PFSK-1 (cell line): ENCODE measurements around the gene SLC30A9.

Source experiments
- FOXP2 ChIP-seq: optimal IDR thresholded peaks from 2 replicates; pipeline ENCODE3; 2011; ENCODE audit warnings: borderline replicate concordance, control low read depth, inconsistent platforms; ENCODE audit not compliant: insufficient read depth; ENCODE audit errors: extremely low read length, extremely low read depth
- POLR2AphosphoS5 ChIP-seq: IDR thresholded peaks from 2 replicates; pipeline ENCODE4 v1.6.1; 2012; ENCODE audit warnings: low read depth, mild to moderate bottlenecking, control low read depth, low read length, moderate library complexity
- REST ChIP-seq, 2 experiments: IDR thresholded peaks; 2 replicates each; pipeline versions ENCODE4 v1.6.1 to v1.8.0; 2011 to 2012; ENCODE audit warnings: low read depth in 2 of 2, low read length in 2 of 2, control low read depth in 1 of 2, inconsistent platforms in 1 of 2, mild to moderate bottlenecking in 1 of 2, moderate library complexity in 1 of 2; ENCODE audit not compliant: insufficient read depth in 1 of 2
- SIN3A ChIP-seq: IDR thresholded peaks from 2 replicates; pipeline ENCODE4 v1.6.1; 2012; ENCODE audit warnings: mild to moderate bottlenecking, low read length, moderate library complexity, borderline replicate concordance; ENCODE audit not compliant: insufficient read depth
- TAF1 ChIP-seq: IDR thresholded peaks from 2 replicates; pipeline ENCODE4 v1.6.1; 2012; ENCODE audit warnings: low read length, control low read depth, borderline replicate concordance; ENCODE audit not compliant: insufficient read depth

SLC30A9 gene

DNA sequence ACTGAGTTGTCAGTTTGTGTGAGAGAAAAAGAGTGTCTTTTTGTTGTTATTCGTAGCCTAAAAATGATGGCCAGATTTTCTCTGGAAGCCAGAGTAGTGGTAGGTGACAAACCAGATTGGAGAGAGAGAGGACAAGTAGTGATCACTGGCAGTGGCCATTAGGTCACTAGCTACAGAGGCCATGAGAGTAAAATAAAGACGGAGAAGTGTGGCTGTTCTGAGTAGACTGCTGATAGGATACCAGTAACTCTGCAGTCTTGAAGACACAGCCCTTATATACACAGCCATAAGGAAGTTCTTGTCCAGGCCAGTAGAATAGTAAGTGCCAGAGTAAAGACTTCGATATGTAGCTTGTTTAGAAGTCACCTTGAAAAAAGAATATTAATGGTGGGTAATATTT is 7.7 kb downstream of the SLC30A9 start:
- TF ChIP-seq FOXP2 (no peak), REST (IDR thresholded peaks at IDR 0.05; ENCODE audit: insufficient read depth in 1 of 2, low read depth in 2 of 2, low read length in 2 of 2) (no peak), SIN3A (no peak), TAF1 (no peak), POLR2AphosphoS5 (no peak)

DNA sequence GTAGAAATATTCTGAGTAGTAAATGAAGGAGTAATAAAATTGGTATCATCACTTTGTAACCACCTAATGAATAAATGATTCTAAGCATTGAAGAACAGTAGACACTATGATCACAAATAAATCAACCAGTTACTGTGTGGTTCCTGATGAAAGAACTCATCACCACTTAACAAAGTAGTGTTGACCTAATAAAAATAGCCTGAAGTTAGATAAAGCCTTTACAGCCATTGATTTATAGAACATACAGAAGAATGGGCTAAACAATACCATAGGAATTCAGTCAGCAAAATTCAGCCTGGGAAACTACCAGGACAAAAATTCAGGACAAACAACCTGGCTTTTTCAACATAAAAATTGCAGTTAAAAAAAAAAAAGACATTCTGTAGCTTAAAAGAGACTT is 9.0 kb downstream of the SLC30A9 start:
- TF ChIP-seq FOXP2, result no peak
- no peak for TF ChIP-seq REST (IDR thresholded peaks at IDR 0.05; ENCODE audit: insufficient read depth in 1 of 2, low read depth in 2 of 2, low read length in 2 of 2)
- no peak for TF ChIP-seq SIN3A
- no peak for TF ChIP-seq TAF1
- TF ChIP-seq POLR2AphosphoS5, result no peak

DNA sequence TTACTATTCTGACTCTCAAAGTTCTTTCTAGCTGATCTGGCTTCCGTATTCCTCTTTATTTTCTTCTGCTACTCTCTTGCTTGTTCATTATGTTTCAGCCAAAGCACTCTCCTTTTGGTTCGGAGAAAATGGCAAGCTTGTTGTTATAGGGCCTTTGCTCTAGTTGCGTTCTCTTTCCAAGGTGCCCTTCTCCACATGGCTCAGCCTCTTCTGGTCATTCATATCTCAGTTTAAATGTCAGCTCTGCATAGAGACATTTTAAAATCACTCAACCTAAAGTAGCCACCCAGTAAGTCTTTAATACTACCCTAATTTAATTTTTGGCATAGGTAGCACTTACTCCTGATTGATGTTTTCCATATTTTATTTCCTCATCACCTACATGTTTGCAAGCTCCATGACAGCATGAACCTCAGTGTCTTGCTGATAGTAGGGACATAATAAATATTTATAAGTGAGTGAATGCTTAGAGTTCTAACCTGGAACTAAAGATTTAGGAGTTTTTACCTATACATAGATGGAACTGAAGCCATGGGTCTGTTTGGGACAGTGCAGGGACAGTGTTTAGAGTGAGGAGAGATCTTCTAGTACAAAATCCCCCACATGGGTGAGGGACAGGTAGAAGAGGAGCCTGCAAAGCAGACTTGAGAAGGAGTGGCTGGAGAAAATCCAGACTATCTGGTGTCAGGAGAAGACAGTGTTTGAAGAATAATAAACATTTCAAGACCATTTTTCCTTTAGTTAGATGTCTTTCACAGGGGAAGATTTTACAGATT is 17.9 kb downstream of the SLC30A9 start:
- TF ChIP-seq REST (IDR thresholded peaks at IDR 0.05; ENCODE audit: insufficient read depth in 1 of 2, low read depth in 2 of 2, low read length in 2 of 2) (no peak), TAF1 (no peak), SIN3A (no peak), POLR2AphosphoS5 (no peak), FOXP2 (no peak)

- TF ChIP-seq TAF1 (no peak), REST (IDR thresholded peaks at IDR 0.05; ENCODE audit: insufficient read depth in 1 of 2, low read depth in 2 of 2, low read length in 2 of 2) (no peak), SIN3A (no peak), POLR2AphosphoS5 (no peak), FOXP2 (no peak)
These were observed 25.1 kb downstream of the SLC30A9 start for GRCh38 chr4:42015438-42015837.
